IMR-90 (cell line): ENCODE data around the gene XAF1. TPM values are rescaled to one million over a fixed set of nuclear protein-coding genes. Genes with fewer than 3 reads are reported as not detected.

Source experiments
- ATAC-seq: fragments of 200-7000 bp; cut with Tn5 transposase; 2 replicates; pipeline ENCODE4 v1.9.1; 2020; ENCODE audit warnings: low read depth, mild to moderate bottlenecking, moderate library complexity
- BruUV-seq: library from RNA; stranded (reverse); fragments of 400-500 nt; replicated peaks from 2 replicates; lab custom pipeline; 2021; lab: Mats Ljungman, UMichigan
- CTCF ChIA-PET: fragments of 300-600 bp; formaldehyde crosslinking; extraction: SDS; loops from one replicate; lab custom pipeline; 2021; ENCODE audit warnings: antibody characterized with exemption; lab: Yijun Ruan, JAX
- POLR2A ChIA-PET: fragments of 300-600 bp; sonication (Branson Sonifier 250); formaldehyde crosslinking; loops from one replicate; lab custom pipeline; 2022; ENCODE audit warnings: antibody characterized with exemption; ENCODE audit not compliant: unreplicated experiment; lab: Charles Lee
- DNase-seq: peaks from one replicate; pipeline ENCODE4 v3.0.0; 2013
- H2AFZ ChIP-seq: replicated peaks from 2 replicates; pipeline ENCODE3; 2013; ENCODE audit warnings: low read length, mild to moderate bottlenecking; ENCODE audit not compliant: poor library complexity
- H2AK5ac ChIP-seq: 2 replicates; pipeline ENCODE4 v1.6.1; 2013; ENCODE audit warnings: low read depth, low read length, inconsistent platforms
- H2AK9ac ChIP-seq: replicated peaks from 2 replicates; pipeline ENCODE3; 2013; ENCODE audit warnings: mild to moderate bottlenecking, low read depth, low read length, moderate library complexity; ENCODE audit not compliant: poor library complexity
- H2BK120ac ChIP-seq: 2 replicates; pipeline ENCODE4 v1.6.1; 2013; ENCODE audit warnings: low read depth, low read length, inconsistent platforms
- H2BK15ac ChIP-seq: 3 replicates; pipeline ENCODE4 v1.6.1; 2013; ENCODE audit warnings: low read depth, low read length, inconsistent platforms
- H2BK20ac ChIP-seq: 2 replicates; pipeline ENCODE4 v1.6.1; 2013; ENCODE audit warnings: low read depth, mild to moderate bottlenecking, inconsistent platforms, low read length, moderate library complexity
- H2BK5ac ChIP-seq: 2 replicates; pipeline ENCODE4 v1.6.1; 2013; ENCODE audit warnings: mild to moderate bottlenecking, low read depth, low read length, inconsistent platforms; ENCODE audit not compliant: poor library complexity, severe bottlenecking
- H3K14ac ChIP-seq: replicated peaks from 2 replicates; pipeline ENCODE4 v1.6.1; 2013; ENCODE audit warnings: low read depth, low read length, inconsistent platforms
- H3K18ac ChIP-seq: 2 replicates; pipeline ENCODE4 v1.6.1; 2013; ENCODE audit warnings: low read depth, low read length, control low read depth
- H3K23ac ChIP-seq: 2 replicates; pipeline ENCODE4 v1.6.1; 2013; ENCODE audit warnings: low read depth, low read length, inconsistent platforms
- H3K27ac ChIP-seq: 2 replicates; pipeline ENCODE4 v1.5.1; 2013; ENCODE audit warnings: mild to moderate bottlenecking, control low read depth, low read length; ENCODE audit not compliant: insufficient read depth
- H3K27me3 ChIP-seq: 2 replicates; pipeline ENCODE4 v1.6.1; 2013; ENCODE audit warnings: low read length; ENCODE audit not compliant: control insufficient read depth, insufficient read depth
- H3K36me3 ChIP-seq: 2 replicates; pipeline ENCODE4 v1.6.1; 2013; ENCODE audit warnings: low read length, mixed read lengths; ENCODE audit not compliant: control insufficient read depth, insufficient read depth
- H3K4ac ChIP-seq: 2 replicates; pipeline ENCODE4 v1.6.1; 2013; ENCODE audit warnings: low read depth, low read length, inconsistent platforms
- H3K4me1 ChIP-seq: 2 replicates; pipeline ENCODE4 v1.6.1; 2013; ENCODE audit warnings: low read length, mixed read lengths; ENCODE audit not compliant: control insufficient read depth, insufficient read depth
- H3K4me2 ChIP-seq: 2 replicates; pipeline ENCODE4 v1.6.1; 2013; ENCODE audit warnings: low read depth, mild to moderate bottlenecking, control low read depth, low read length, moderate library complexity
- H3K4me3 ChIP-seq: 2 replicates; pipeline ENCODE4 v1.5.1; 2013; ENCODE audit warnings: low read depth, mild to moderate bottlenecking, control low read depth, low read length, moderate library complexity; ENCODE audit not compliant: insufficient read depth
- H3K56ac ChIP-seq: 2 replicates; pipeline ENCODE4 v1.6.1; 2013; ENCODE audit warnings: low read length, inconsistent platforms; ENCODE audit not compliant: insufficient read depth; ENCODE audit errors: extremely low read depth
- H3K79me1 ChIP-seq, 2 experiments: 2 replicates each; pipeline ENCODE4 v1.6.1; 2013; ENCODE audit warnings: low read length in 2 of 2, inconsistent platforms in 1 of 2, low read depth in 1 of 2
- H3K9ac ChIP-seq: 2 replicates; pipeline ENCODE4 v1.6.1; 2013; ENCODE audit warnings: low read depth, low read length, control low read depth
- H3K9me1 ChIP-seq: 2 replicates; pipeline ENCODE4 v1.6.1; 2013; ENCODE audit warnings: low read length, inconsistent platforms; ENCODE audit not compliant: insufficient read depth
- H3K9me3 ChIP-seq: 2 replicates; pipeline ENCODE4 v1.6.1; 2013; ENCODE audit warnings: low read length; ENCODE audit not compliant: control insufficient read depth, insufficient read depth
- H4K20me1 ChIP-seq: 2 replicates; pipeline ENCODE4 v1.6.1; 2013; ENCODE audit warnings: low read length, inconsistent platforms; ENCODE audit not compliant: insufficient read depth
- H4K5ac ChIP-seq: 2 replicates; pipeline ENCODE4 v1.6.1; 2013; ENCODE audit warnings: mild to moderate bottlenecking, low read depth, low read length, control low read depth
- H4K8ac ChIP-seq, 2 experiments: 2 replicates each; pipeline ENCODE4 v1.6.1; 2013; ENCODE audit warnings: low read depth in 2 of 2, low read length in 2 of 2, control low read depth in 1 of 2, inconsistent platforms in 1 of 2
- H4K91ac ChIP-seq: 2 replicates; pipeline ENCODE4 v1.6.1; 2013; ENCODE audit warnings: low read depth, low read length, inconsistent platforms; ENCODE audit not compliant: insufficient read depth
- CHD1 ChIP-seq: IDR thresholded peaks from 2 replicates; pipeline ENCODE4 v1.6.1; 2012; ENCODE audit warnings: low read depth, low read length, improper control_type of control experiment
- FOS ChIP-seq: fragments of 150-350 bp; IDR thresholded peaks from 2 replicates; pipeline ENCODE4 v1.6.1; 2016; ENCODE audit warnings: low read depth, low read length
- MAFK ChIP-seq: IDR thresholded peaks from 2 replicates; pipeline ENCODE4 v1.6.1; 2012; ENCODE audit warnings: low read depth, low read length, improper control_type of control experiment
- MAZ ChIP-seq: IDR thresholded peaks from 2 replicates; pipeline ENCODE4 v1.6.1; 2012; ENCODE audit warnings: low read depth, mild to moderate bottlenecking, low read length, improper control_type of control experiment, moderate library complexity, borderline replicate concordance
- POLR2A ChIP-seq: IDR thresholded peaks from 2 replicates; pipeline ENCODE4 v1.6.1; 2012; ENCODE audit warnings: mild to moderate bottlenecking, low read depth, low read length
- RAD21 ChIP-seq: IDR thresholded peaks from 2 replicates; pipeline ENCODE4 v1.6.1; 2012; ENCODE audit warnings: low read length, improper control_type of control experiment
- RCOR1 ChIP-seq: IDR thresholded peaks from 2 replicates; pipeline ENCODE4 v1.6.1; 2012; ENCODE audit warnings: mild to moderate bottlenecking, low read length, improper control_type of control experiment; ENCODE audit not compliant: insufficient replicate concordance
- RFX5 ChIP-seq: IDR thresholded peaks from 2 replicates; pipeline ENCODE4 v1.8.0; 2012; ENCODE audit warnings: low read depth, mild to moderate bottlenecking, low read length, moderate library complexity
- SMC3 ChIP-seq: fragments of 150-350 bp; IDR thresholded peaks from 2 replicates; pipeline ENCODE4 v1.6.1; 2016; ENCODE audit warnings: low read depth, mild to moderate bottlenecking, antibody characterized with exemption, low read length, moderate library complexity
- WGBS, 2 experiments: methylation state at CpG; one replicate each; pipeline versions ENCODE4 v1.1.5 to v1.1.7; 2013; ENCODE audit warnings: missing lambda C conversion rate in 2 of 2; ENCODE audit not compliant: insufficient read length in 1 of 2; ENCODE audit errors: extremely low coverage in 2 of 2; 5-methylcytosine and 5-hydroxymethylcytosine counted together
- dilution Hi-C: fragments of 300-500 bp; cut with HindIII; formaldehyde crosslinking; loops from one replicate; pipeline ENCODE4 v1.14.3; 2018; ENCODE audit warnings: low sequenced_read_pairs; ENCODE audit not compliant: unreplicated experiment
- in situ Hi-C: fragments of 300-500 bp; cut with MboI; formaldehyde crosslinking; loops from 3 replicates; pipeline ENCODE4 v1.14.3; 2019; ENCODE audit warnings: low sequenced_read_pairs, inconsistent platforms, mixed read lengths
- intact Hi-C: fragments of 100-400 bp; cut with micrococcal nuclease; formaldehyde crosslinking; loops from 2 replicates; pipeline ENCODE4 v1.10.0; 2022
- polyA plus RNA-seq, 3 experiments: library from polyadenylated mRNA; depleted of rRNA; stranded (reverse); fragments of >200 nt; gene quantifications; 2 replicates each; pipeline ENCODE4 v1.2.3, GENCODE V29; 2012; ENCODE audit warnings: low replicate concordance in 1 of 3
- total RNA-seq: library from RNA; depleted of rRNA; stranded (reverse); fragments of >200 nt; gene quantifications from 2 replicates; pipeline ENCODE4 v1.2.3, GENCODE V29; 2012
- TF ChIP-seq, protein P1 (sequence below): fragments of 150-350 bp; IDR thresholded peaks from 2 replicates; pipeline ENCODE4 v1.6.1; 2016; ENCODE audit warnings: low read depth, mild to moderate bottlenecking, low read length, moderate library complexity, borderline replicate concordance

The XAF1 gene
- total and polyA plus RNA-seq, 2 of the 4 experiments (the other 2 are of a cell fraction), result 1.3 to 3.9 TPM

DNA sequence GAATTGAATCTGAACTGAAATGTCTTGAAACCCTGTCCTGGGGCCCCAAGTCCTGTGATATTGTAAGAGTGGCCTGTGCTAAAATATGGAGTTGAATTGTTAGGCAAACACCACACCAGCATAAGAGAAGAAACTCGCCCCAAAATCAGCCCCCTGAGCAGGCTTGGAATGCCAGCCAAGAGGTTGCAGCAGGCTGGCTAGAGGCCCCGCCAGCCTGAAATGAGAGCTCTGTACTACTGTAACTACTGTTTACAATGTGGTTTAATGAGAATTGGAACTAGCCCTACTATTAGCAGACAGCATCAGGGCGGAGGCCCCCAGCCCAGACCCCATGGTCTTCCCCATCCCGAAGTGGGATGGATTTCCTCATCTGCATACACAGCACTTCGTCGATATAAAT, 43.9 kb downstream of the XAF1 start:
- 60% methylated on average over 1 of the region's 6 CpGs; no CpG with 5 or more reads in 1 of the 2 experiments for WGBS, 2 experiments
- no peaks in the 10 kb centered on the region for H4K20me1 ChIP-seq
- H2AFZ ChIP-seq, result no peak overlapping the region
- no TSS peak for BruUV-seq
- no peak overlapping the region for H3K23ac ChIP-seq
- peaks cover 8% of the 10 kb centered on the region for H3K27me3 ChIP-seq
- ATAC-seq (no peak), DNase-seq (no peak)
- no peak overlapping the region for H3K4ac ChIP-seq
- H3K18ac ChIP-seq, result no peak overlapping the region
- H3K14ac ChIP-seq, result no peak overlapping the region
- H3K36me3 ChIP-seq, result no peaks in the 10 kb centered on the region
- H2BK20ac ChIP-seq, result no peak overlapping the region
- H3K27ac ChIP-seq, result no peak overlapping the region
- H3K4me1 ChIP-seq, result no peaks in the 10 kb centered on the region
- in situ Hi-C loops, result loop anchor here (10.0 kb wide), 1 partner anchor 135 kb away; no protein-coding TSS in a partner anchor
- H2BK15ac ChIP-seq, result no peak overlapping the region
- intact Hi-C loops, result loop anchor here (1.0 kb wide), 1 partner anchor 133 kb away; no protein-coding TSS in a partner anchor
- H2BK120ac ChIP-seq, result no peak overlapping the region
- dilution Hi-C loops, result no loop called here
- no peak overlapping the region for H4K91ac ChIP-seq
- H3K56ac ChIP-seq, result no peak overlapping the region
- POLR2A ChIA-PET, result no interaction called here
- H4K5ac ChIP-seq, result no peak overlapping the region
- no peak overlapping the region for H3K4me3 ChIP-seq
- H3K9me1 ChIP-seq, result no peaks in the 10 kb centered on the region
- no peak overlapping the region for H2BK5ac ChIP-seq
- no peak overlapping the region for H3K9ac ChIP-seq
- H3K4me2 ChIP-seq, result no peak overlapping the region
- no peaks in the 10 kb centered on the region for H3K9me3 ChIP-seq
- no peak overlapping the region for H4K8ac ChIP-seq
- no peak overlapping the region for H2AK5ac ChIP-seq
- CTCF ChIA-PET, result interaction anchor here (0.5 kb wide), 1 partner anchor 286 kb away, joined by 3 read pairs; no protein-coding TSS in a partner anchor
- H2AK9ac ChIP-seq, result no peak overlapping the region
- TF ChIP-seq SMC3 (no peak), CHD1 (no peak), RFX5 (no peak), MAFK (no peak), RAD21 (no peak), POLR2A (no peak), RCOR1 (no peak), MAZ (no peak), FOS (no peak)
- TF ChIP-seq, protein P1, sequence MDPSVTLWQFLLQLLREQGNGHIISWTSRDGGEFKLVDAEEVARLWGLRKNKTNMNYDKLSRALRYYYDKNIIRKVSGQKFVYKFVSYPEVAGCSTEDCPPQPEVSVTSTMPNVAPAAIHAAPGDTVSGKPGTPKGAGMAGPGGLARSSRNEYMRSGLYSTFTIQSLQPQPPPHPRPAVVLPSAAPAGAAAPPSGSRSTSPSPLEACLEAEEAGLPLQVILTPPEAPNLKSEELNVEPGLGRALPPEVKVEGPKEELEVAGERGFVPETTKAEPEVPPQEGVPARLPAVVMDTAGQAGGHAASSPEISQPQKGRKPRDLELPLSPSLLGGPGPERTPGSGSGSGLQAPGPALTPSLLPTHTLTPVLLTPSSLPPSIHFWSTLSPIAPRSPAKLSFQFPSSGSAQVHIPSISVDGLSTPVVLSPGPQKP, result no peak
- no peaks in the 10 kb centered on the region for H3K79me1 ChIP-seq
